ENCODE measurements around the gene SP1.

- no peak for TF ChIP-seq CTCF (IDR thresholded peaks at IDR 0.05)
- no peak for TF ChIP-seq TCF7L2 (IDR thresholded peaks at IDR 0.05; ENCODE audit: low read depth, low read length)
- TF ChIP-seq SIN3A (IDR thresholded peaks at IDR 0.05; ENCODE audit: borderline replicate concordance, insufficient read depth, low read depth, low read length) = no peak
Measured at GRCh38 chr12:53461059-53461458, 81.1 kb downstream of the SP1 start.
